K562 (cell line): Measurements from ENCODE around the gene RAMP2. TPM values are rescaled to one million over a fixed set of nuclear protein-coding genes. Genes with fewer than 3 reads are reported as not detected.

Source experiments
- AFF1 ChIP-seq, 2 experiments: fragments of 450-650 bp; IDR thresholded peaks; 2 replicates each; pipeline ENCODE4 v1.6.1; 2018; ENCODE audit warnings: mild to moderate bottlenecking in 2 of 2, low read depth in 1 of 2; ENCODE audit not compliant: partially characterized antibody in 2 of 2
- BRD9 ChIP-seq: fragments of 450-650 bp; IDR thresholded peaks from 2 replicates; pipeline ENCODE4 v1.6.1; 2018; ENCODE audit warnings: low read depth; ENCODE audit not compliant: partially characterized antibody
- DNMT1 ChIP-seq: fragments of 450-650 bp; IDR thresholded peaks from 2 replicates; pipeline ENCODE4 v1.6.1; 2016; ENCODE audit warnings: antibody characterized with exemption, mild to moderate bottlenecking
- FOXO4 ChIP-seq: fragments of 450-650 bp; formaldehyde crosslinking; IDR thresholded peaks from 2 replicates; pipeline ENCODE4 v1.4.0; 2020; ENCODE audit warnings: mild to moderate bottlenecking, moderate library complexity
- MAZ ChIP-seq, 2 experiments: fragments of 450-650 bp in 1 of 2; sonication (generic) in 1 of 2; formaldehyde crosslinking; IDR thresholded peaks in 1 of 2; conservative IDR thresholded peaks in 1 of 2; 2 replicates each; pipeline versions ENCODE4 v1.4.0 to v1.5.0; 2020; ENCODE audit warnings: mild to moderate bottlenecking in 1 of 2, missing genetic modification reagents in 1 of 2
- TSHZ1 ChIP-seq: fragments of 250-450 bp; sonication (Bioruptor Pico); IDR thresholded peaks from 2 replicates; pipeline ENCODE4 v1.4.0; 2020; ENCODE audit warnings: mild to moderate bottlenecking, moderate library complexity
- ZNF184 ChIP-seq: sonication (generic); formaldehyde crosslinking; IDR thresholded peaks from 2 replicates; pipeline ENCODE4 v1.5.0; 2020; ENCODE audit warnings: missing genetic modification reagents
- ZNF592 ChIP-seq: fragments of 450-650 bp; IDR thresholded peaks from 2 replicates; pipeline ENCODE4 v1.6.1; 2017; ENCODE audit warnings: antibody characterized with exemption, mild to moderate bottlenecking
- ZSCAN32 ChIP-seq: fragments of 450-650 bp; formaldehyde crosslinking; IDR thresholded peaks from 2 replicates; pipeline ENCODE4 v1.4.0; 2020; ENCODE audit warnings: mild to moderate bottlenecking, moderate library complexity
- polyA plus RNA-seq, 8 experiments: library from polyadenylated mRNA; depleted of rRNA in 4 of 8; stranded (reverse) in 5 of 8; unstranded in 3 of 8; fragments of >200 nt; fragmentation: Nextera tagmentation in 2 of 8; fragmentation: Illumina TruSeq in 1 of 8; extraction: Ambion mirVana in 2 of 8; extraction: Trizol in 1 of 8; gene quantifications; 2 replicates each; pipeline versions ENCODE4 v1.2.1 to v1.2.3, GENCODE V29; 2011 to 2014; ENCODE audit warnings: inconsistent platforms in 1 of 8, missing spikeins in 1 of 8
- total RNA-seq, 7 experiments: library from RNA; depleted of rRNA in 6 of 7; stranded (reverse); fragments of >200 nt in 6 of 7; fragmentation: Illumina TruSeq in 2 of 7; extraction: Trizol in 2 of 7; gene quantifications; 2 replicates each; pipeline versions ENCODE4 v1.2.1 to v1.2.3, GENCODE V29; 2011 to 2021; ENCODE audit warnings: low replicate concordance in 1 of 7

RAMP2 gene
- total and polyA plus RNA-seq, 9 of the 15 experiments (the other 6 are each of a cell fraction or from before 2014, with no cell fraction given) = not detected

GRCh38 chr17:42798383-42799380 is 37.7 kb downstream of the RAMP2 start, which contains the start of the genes CNTD1 and COA3 (continued):
- TF ChIP-seq FOXO4 = no peak
- TF ChIP-seq TSHZ1 (CRISPR knock-in tag) = no peak
- peak; percentile 58 for TF ChIP-seq BRD9
- 0 out of 2 replicates have a peak, but pooled peaks have one; percentile 41 for TF ChIP-seq DNMT1
- no peak for TF ChIP-seq ZNF184
- peak; percentile 33 to 40; a peak in 1 of 4 replicates for TF ChIP-seq MAZ (CRISPR knock-in tag; conservative IDR thresholded peaks at IDR 0.05 in 1 of 2, IDR thresholded peaks at IDR 0.05 in 1 of 2)
- peak; percentile 69 for TF ChIP-seq ZNF592
- peak in 1 of 2 experiments; percentile 95 for TF ChIP-seq AFF1 (IDR thresholded peaks at IDR 0.05; ENCODE audit: low read depth in 1 of 2, partially characterized antibody in 2 of 2)
- TF ChIP-seq ZSCAN32 (CRISPR knock-in tag) = no peak
